Fibroblast of skin of left biceps (primary cell): Measurements from ENCODE around the gene SAMD11.
"Not testable (repeated sequence)": the region's sequence is repeated elsewhere in the genome, so short reads cannot be mapped to it uniquely, and the experiment has no call there.

Source experiments
- DNase-seq, 2 experiments: peaks; one replicate each; pipeline ENCODE4 v3.0.0-alpha.2; 2013; ENCODE audit warnings: low read depth in 2 of 2

Gene SAMD11

GRCh38 chr1:944341-945325 is 20.9 kb downstream of the SAMD11 start:
- no peak for DNase-seq

DNA sequence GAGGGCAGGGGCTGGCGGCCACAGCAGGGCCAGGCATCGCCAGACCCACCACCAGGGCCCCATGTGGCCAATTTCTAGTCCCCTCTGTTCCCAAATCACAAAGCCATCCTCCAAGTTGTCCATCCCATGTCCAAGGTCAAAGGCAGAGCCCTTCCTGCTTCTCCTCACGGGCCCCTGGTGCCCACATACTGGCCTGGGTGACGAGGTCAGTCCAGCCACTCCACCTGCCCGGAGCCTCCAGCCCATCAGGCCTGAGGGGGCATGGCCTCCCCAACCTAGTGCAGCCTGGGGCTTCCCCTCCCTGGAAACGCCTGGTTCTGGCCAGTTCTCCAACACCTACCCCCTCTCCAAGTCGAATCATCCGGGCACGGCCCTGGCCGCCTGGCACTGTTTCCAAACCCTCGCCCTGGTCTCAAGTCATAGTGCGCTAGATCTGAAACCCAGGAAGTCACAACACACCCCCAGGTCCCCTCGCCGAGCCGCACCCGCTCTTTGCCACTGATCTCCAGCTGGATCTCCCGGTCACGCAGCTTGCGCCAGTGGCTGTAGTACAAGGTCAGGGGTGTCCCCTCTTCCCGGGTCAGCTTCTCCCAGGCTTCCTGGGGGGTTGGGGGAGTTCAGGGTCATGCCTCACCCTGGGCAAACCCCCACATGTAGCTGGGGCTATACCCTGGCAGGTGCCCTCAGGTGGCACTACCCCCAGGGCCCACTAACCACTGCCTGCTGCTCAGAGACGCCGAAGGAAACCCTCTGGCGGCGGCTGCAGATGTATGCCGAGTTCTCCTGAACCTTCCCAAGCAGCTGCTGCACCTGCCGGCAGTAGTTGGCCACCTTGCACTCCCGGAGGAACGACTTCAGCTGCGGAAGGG is 22.2 kb downstream of the SAMD11 start:
- no peak for DNase-seq

DNA sequence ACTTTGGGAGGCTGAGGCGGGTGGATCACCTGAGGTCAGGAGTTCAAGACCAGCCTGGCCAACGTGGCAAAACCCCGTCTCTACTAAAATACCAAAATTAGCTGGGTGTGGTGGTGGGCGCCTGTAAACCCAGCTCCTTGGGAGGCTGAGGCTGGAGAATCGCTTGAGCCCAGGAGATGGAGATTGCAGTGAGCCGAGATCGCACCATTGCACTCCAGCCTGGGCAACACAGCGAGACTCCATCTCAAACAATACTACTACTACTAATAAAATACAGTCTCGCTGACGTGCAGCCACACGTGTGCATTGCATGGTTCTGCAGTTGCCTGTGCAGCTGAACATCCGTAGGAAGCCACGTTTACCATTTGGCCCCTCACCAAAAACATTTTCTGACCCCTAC is 23.1 kb downstream of the SAMD11 start:
- not testable (repeated sequence) for DNase-seq

GRCh38 chr1:947958-948357 is 24.2 kb downstream of the SAMD11 start:
- no peak for DNase-seq

- no peak for DNase-seq
Measured at GRCh38 chr1:950268-950667, 26.5 kb downstream of the SAMD11 start.

DNA sequence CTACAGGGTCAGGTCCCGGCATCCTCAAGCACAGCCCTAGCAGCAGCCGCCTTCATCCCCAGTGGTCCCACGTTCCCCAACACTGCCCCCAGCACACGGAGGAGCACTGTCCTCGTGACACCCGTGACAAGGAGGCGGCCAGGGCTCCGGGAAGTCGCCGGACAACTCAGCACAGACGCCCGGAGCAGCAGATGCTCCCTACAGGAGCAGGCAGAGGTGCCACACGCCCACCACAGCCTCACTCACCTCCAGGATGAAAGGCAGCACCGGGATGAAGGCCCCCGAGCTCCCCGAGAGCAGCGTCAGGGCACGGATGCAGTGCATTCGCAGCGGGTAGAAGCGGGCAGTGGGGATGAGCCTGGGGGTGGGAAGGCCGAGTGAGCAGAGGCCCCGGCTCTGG is 27.2 kb downstream of the SAMD11 start:
- no peak for DNase-seq

DNA sequence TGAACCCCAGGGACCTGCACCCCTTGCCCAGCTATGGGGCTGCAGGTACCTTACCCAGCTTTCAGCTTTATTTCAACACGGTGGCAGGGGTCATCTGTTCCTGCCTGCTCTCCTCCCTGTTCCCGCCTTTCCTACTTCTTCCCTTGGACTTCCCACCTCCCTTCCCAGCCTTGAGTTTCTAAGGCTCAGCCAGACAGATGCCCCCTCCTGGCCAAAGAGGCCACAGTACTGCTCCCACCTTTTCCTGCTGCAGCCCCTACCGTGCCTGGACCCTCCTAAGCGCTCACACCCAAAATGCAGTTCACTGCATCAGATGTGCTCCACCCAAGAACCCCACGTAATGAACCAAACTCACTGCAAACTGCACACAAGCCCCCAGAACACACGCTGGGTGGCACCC is 27.6 kb downstream of the SAMD11 start:
- no peak for DNase-seq

- no peak for DNase-seq
Measured at GRCh38 chr1:952201-952600, 28.5 kb downstream of the SAMD11 start.

GRCh38 chr1:952603-953002 is 28.9 kb downstream of the SAMD11 start:
- no peak for DNase-seq

- DNase-seq: no peak
Measured at GRCh38 chr1:953524-954320, 30.0 kb downstream of the SAMD11 start.

DNA sequence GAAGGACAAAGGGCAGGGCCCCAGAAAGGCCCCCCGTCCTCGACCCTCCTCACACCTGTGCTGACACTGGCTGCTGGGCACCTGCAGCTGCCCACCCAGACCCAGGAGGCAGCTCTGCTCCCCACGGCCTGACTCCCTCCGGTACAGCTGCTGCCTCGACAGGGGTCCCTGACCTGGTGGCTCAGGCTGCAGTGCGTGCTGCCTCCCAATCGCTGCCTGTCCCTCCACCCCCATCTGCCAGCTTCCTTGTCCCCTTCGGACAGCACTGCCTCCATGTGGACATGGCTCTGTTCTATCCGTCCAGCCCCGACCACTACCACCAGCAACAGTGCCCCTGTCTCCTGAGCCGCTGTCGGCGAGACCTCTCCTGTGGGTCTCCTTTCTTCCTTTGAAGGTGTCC is 31.2 kb downstream of the SAMD11 start:
- no peak for DNase-seq

DNA sequence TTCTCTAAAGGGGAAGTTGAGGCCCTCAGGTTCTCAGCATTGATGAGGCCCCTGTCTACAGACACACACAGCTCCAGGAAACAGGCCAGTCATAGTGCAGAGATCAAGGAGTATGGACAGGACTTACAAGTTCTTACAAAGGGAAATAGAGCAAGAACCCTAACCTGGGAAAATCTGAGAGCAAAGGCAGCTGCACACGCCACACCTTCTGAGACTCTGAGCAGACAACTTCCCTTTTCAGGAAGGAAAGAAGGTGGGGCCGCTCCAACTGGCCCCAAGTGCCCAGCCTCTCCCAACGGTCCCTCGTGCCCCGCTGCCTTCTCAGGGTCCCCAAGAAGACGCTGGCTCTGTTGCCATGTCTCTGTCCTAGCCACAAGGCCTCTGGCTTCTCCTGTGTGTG is 31.8 kb downstream of the SAMD11 start:
- DNase-seq: no peak

DNA sequence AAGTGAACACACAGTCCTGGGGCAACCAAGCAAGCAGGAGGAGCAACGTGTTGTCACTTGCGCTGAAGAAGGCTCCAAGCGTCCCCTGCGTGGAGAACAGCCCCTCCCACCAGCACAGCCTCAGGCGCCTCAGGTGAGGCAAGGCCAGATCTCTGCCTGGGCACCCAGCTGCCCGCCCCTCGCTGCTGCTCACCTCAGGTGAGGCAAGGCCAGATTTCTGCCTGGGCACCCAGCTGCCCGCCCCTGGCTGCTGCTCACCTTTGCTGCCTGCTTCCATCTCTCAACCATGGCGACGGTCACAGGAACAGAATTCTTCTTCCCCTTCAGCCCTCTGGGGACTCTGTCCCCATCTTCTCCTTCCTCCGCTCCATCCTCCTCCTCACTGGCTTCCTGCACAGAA is 32.9 kb downstream of the SAMD11 start:
- no peak for DNase-seq

DNA sequence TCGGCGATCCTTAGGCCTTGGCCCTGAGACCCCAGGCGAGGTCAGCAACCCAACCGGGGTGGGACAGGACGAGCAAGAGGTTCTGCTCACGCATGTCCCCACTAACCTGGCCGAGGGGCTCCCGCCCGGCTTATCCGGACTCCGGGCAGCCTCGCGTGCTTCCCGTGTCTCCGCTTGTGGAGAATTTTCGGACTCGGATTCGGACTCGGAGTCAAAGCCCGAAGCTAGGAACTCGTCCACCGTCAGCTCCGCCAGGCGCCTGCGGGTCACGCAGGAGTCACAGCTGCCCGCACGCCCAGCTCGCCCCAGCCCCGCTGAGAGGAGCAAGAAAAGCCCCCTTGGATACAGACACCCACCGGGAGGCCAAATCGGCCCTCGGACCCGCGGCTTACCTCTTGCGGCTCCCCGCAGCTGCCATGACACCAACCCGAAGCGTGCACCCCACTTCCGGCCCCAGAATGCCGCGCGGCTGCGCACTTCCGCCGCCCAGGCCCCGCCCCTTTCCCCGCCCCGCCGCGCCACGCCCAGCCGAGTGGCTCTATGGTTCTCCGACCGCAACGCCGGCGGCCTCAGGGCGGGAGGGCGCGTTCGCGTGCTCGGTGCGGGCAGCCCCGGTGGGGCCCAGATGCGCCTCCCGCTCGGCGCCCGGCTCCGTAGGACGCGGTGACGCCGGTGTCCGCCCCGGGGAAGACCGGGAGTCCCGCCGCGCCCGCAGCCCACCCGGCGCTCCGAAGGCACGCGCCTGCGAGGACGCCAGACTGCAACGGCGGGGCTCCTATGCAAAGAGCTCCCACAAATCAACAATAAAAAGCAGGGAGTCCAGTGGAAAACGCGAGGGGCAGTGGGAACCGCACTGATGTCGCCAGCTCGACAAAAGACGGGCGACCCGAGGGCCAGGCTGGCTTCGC is 35.4 kb downstream of the SAMD11 start, which contains the start of gene NOC2L:
TSS of gene NOC2L (minus strand) at position 434 of the 908 bp plus-strand sequence. CDS start at position 418, 16 bp downstream.
- peak; percentile 60 to 64 for DNase-seq

DNA sequence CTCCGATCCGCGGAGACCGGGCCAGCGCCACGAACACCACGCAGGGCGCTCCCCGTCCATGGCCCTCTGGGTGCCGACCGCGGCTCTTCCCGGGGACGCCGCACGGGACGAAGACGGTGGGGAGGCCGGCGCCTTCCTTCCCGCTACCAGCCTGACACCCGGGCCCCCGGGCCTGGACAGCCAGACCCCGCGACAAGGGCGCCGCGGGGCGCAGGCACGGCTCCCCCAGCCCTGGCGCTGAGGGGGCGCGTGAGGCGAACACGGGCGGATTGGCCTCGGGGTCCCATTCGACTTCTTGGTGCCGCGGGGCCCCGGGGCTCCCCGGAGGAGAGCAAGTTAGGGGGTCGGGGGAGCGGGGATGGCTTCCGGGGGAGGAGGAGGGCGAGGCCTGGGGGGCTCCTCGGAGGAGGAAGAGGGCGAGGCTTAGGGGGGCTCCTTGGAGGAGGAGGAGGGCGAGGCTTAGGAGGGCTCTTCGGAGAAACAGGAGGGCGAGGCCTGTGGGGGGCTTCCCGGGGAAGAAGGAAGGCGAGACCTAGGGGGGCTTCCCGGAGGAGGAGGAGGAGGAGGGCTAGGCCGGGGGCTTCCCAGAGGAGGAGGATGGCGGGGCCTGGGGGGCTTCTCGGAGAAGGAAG is 36.1 kb downstream of the SAMD11 start:
- DNase-seq: no peak

DNA sequence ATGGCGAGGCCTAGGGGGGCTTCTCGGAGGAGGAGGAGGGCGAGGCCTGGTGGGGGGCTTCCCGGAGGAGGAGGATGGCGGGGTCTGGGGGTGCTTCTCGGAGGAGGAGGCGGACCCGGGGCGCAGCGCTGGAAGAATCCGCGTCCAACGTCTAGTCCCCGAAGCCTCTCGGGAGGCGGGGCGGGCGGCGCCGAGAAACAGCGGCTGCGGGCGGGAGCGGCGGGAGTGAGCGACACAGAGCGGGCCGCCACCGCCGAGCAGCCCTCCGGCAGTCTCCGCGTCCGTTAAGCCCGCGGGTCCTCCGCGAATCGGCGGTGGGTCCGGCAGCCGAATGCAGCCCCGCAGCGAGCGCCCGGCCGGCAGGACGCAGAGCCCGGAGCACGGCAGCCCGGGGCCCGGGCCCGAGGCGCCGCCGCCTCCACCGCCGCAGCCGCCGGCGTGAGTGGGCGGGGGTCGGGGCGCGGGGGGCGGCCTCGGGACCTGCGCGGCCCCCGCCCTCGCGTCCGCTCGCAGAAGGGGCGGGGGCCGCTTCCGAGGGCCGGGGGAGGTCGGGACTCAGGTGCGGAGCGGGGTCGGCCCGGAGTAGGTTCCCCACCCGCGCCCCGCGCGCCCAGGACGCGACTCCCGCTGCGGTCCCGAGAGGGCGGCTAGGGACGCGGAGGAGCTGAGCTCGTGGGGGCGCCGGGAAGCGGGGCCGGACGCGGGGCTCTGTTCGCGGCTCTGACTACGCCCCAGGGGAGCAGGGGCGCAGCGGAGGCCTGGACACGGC is 36.8 kb downstream of the SAMD11 start, which contains the start of gene KLHL17:
TSS of gene KLHL17 (plus strand) at position 222 of the 769 bp plus-strand sequence. CDS start at position 332, 110 bp downstream.
- peak; percentile 34 to 42 for DNase-seq

- no peak for DNase-seq
Measured at GRCh38 chr1:961132-961669, 37.5 kb downstream of the SAMD11 start.

DNA sequence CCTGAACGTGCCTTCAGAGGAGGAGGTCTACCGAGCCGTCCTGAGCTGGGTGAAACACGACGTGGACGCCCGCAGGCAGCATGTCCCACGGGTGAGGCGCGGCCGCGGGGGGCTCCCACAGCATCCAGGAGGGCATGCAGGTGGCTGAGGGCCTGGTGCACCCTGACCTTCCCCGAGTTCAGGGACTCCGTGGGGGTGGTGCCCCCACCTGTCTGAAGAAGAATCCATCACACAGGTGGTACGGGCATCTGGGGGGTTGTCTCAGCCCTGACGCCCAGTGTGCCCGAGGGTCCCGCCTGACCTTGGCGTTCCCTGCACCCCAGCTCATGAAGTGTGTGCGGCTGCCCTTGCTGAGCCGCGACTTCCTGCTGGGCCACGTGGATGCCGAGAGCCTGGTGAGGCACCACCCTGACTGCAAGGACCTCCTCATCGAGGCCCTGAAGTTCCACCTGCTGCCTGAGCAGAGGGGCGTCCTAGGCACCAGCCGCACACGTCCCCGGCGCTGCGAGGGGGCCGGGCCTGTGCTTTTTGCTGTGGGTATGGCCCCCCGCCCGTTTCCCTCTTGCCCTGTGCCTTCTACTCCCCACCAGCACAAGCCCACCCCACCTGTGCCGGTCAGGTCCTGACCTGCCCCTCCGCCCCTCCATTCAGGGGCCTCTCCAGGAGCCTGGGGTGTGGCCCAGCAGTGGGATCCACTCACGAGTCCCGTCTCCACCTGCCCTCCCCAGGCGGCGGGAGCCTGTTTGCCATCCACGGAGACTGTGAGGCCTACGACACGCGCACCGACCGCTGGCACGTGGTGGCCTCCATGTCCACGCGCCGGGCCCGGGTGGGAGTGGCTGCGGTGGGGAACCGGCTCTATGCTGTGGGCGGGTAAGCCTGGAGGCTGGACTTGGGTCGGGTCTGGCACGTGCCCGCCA is 38.9 kb downstream of the SAMD11 start:
- no peak for DNase-seq
